Fibroblast of lung (primary cell): ENCODE measurements around the gene C15orf61. TPM values are rescaled to one million over a fixed set of nuclear protein-coding genes. Genes with fewer than 3 reads are reported as not detected.

Source experiments
- DNase-seq, 2 donors: peaks; one replicate each; pipeline versions ENCODE4 v3.0.0 to v3.0.0-alpha.2; 2010; ENCODE audit warnings: low read depth in 2 of 2
- H2AFZ ChIP-seq: 2 replicates; pipeline ENCODE4 v1.5.1; 2012; ENCODE audit warnings: low read length, control low read depth, inconsistent platforms
- H3K27ac ChIP-seq: 2 replicates; pipeline ENCODE4 v1.5.1; 2011; ENCODE audit warnings: low read length, control low read depth; ENCODE audit not compliant: insufficient read depth
- H3K27me3 ChIP-seq: 2 replicates; pipeline ENCODE4 v1.5.1; 2011; ENCODE audit warnings: mild to moderate bottlenecking, low read length; ENCODE audit not compliant: control insufficient read depth, insufficient read depth
- H3K36me3 ChIP-seq: 2 replicates; pipeline ENCODE4 v1.5.1; 2011; ENCODE audit warnings: low read length; ENCODE audit not compliant: control insufficient read depth, insufficient read depth
- H3K4me1 ChIP-seq: 2 replicates; pipeline ENCODE4 v1.5.1; 2011; ENCODE audit warnings: low read length; ENCODE audit not compliant: control insufficient read depth, insufficient read depth; ENCODE audit errors: extremely low read depth
- H3K4me2 ChIP-seq: 2 replicates; pipeline ENCODE4 v1.5.1; 2011; ENCODE audit warnings: low read length, control low read depth; ENCODE audit not compliant: insufficient read depth; ENCODE audit errors: extremely low read depth
- H3K4me3 ChIP-seq, 4 experiments: fragments of 200-600 bp in 1 of 4; sonication (generic) in 1 of 4; replicated peaks in 1 of 4; 2 replicates each; pipeline ENCODE4 v1.5.1; 2011 to 2016; ENCODE audit warnings: low read length in 4 of 4, low read depth in 3 of 4, mild to moderate bottlenecking in 3 of 4, control low read depth in 2 of 4, inconsistent platforms in 1 of 4, mixed read lengths in 1 of 4; ENCODE audit not compliant: insufficient read depth in 1 of 4; ENCODE audit errors: control extremely low read depth in 1 of 4
- H3K79me2 ChIP-seq: 2 replicates; pipeline ENCODE4 v1.5.1; 2012; ENCODE audit warnings: mild to moderate bottlenecking, low read length, inconsistent platforms; ENCODE audit not compliant: control insufficient read depth, insufficient read depth
- H3K9ac ChIP-seq: 2 replicates; pipeline ENCODE4 v1.5.1; 2011; ENCODE audit warnings: mild to moderate bottlenecking, low read length, control low read depth; ENCODE audit not compliant: insufficient read depth
- H3K9me3 ChIP-seq: 2 replicates; pipeline ENCODE4 v1.5.1; 2012; ENCODE audit warnings: low read depth, low read length; ENCODE audit not compliant: control insufficient read depth, insufficient read depth
- H4K20me1 ChIP-seq: 2 replicates; pipeline ENCODE4 v1.5.1; 2011; ENCODE audit warnings: low read length; ENCODE audit not compliant: control insufficient read depth, insufficient read depth; ENCODE audit errors: extremely low read depth
- CTCF ChIP-seq, 2 donors: IDR thresholded peaks in 1 of 2; conservative IDR thresholded peaks in 1 of 2; 1 replicate in 1 of 2; 2 replicates in 1 of 2; pipeline ENCODE4 v1.5.1; 2011 to 2012; ENCODE audit warnings: low read length in 2 of 2, control low read depth in 1 of 2, inconsistent platforms in 1 of 2, low read depth in 1 of 2, mild to moderate bottlenecking in 1 of 2
- EZH2 ChIP-seq: IDR thresholded peaks from 2 replicates; pipeline ENCODE4 v1.5.1; 2012; ENCODE audit warnings: low read length, control low read depth, mild to moderate bottlenecking; ENCODE audit errors: missing control alignments
- polyA plus RNA-seq, 2 donors: library from polyadenylated mRNA; depleted of rRNA in 1 of 2; stranded (reverse) in 1 of 2; unstranded in 1 of 2; fragments of >200 nt; gene quantifications; 2 replicates each; pipeline ENCODE4 v1.2.1, GENCODE V29; 2011 to 2012; ENCODE audit warnings: missing spikeins in 1 of 2
- total RNA-seq: library from RNA; depleted of rRNA; stranded (reverse); fragments of >200 nt; gene quantifications from 2 replicates; pipeline ENCODE4 v1.2.1, GENCODE V29; 2014

C15orf61 gene
- total and polyA plus RNA-seq, 2 donors (not counting 1 experiment from before 2014, with no cell fraction given), result 2.5 to 4.6 TPM

GRCh38 chr15:67554580-67554979 lies 33.6 kb downstream of the C15orf61 start:
- Histone ChIP-seq H3K27me3 (no peaks in the 10 kb centered on the region), H4K20me1 (no peaks in the 10 kb centered on the region), H3K4me2 (no peak overlapping the region), H3K4me1 (no peaks in the 10 kb centered on the region), H3K27ac (no peak overlapping the region), H2AFZ (no peak overlapping the region), H3K9me3 (no peaks in the 10 kb centered on the region), H3K4me3 (no peak overlapping the region), H3K36me3 (peaks cover 2% of the 10 kb centered on the region), H3K79me2 (no peaks in the 10 kb centered on the region), H3K9ac (no peak overlapping the region)
- TF ChIP-seq CTCF (conservative IDR thresholded peaks at IDR 0.05 in 1 of 2, IDR thresholded peaks at IDR 0.05 in 1 of 2; ENCODE audit: low read depth in 1 of 2, low read length in 2 of 2) (no peak), EZH2 (no peak)
- DNase-seq, result no peak

DNA sequence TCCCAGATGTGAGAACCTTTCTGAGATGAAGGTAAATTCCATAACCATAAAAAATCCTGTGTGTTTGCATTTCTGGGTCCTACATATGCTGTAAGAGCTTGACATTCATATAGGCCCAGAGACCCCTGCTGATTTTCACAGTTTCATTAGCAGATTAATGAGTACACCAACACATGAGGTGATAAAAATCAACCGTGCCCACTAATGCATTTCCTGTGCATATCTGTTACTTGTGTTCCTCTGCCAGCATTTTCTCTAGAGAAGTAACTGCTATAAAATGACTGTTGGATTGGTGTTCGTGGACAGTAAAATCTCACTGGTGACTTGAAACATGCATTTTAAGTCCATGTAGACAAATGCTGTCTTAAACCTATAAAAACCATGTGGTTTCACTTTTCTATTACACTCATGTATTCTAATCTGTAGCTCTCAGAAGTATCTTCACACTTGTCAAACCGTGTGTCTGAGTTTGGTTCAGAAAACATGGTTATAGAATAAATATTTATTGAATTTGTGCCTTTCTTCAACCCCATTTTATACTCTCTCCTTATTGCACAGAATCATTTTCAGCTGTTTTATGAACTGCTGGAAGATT lies 36.1 kb downstream of the C15orf61 start:
- no peak overlapping the region for H3K27ac ChIP-seq
- no peak for DNase-seq
- H3K79me2 ChIP-seq, result no peaks in the 10 kb centered on the region
- no peak overlapping the region for H3K9ac ChIP-seq
- H3K4me3 ChIP-seq, result no peak overlapping the region
- H3K4me1 ChIP-seq, result no peaks in the 10 kb centered on the region
- no peaks in the 10 kb centered on the region for H4K20me1 ChIP-seq
- no peak overlapping the region for H2AFZ ChIP-seq
- H3K9me3 ChIP-seq, result no peaks in the 10 kb centered on the region
- H3K36me3 ChIP-seq, result no peaks in the 10 kb centered on the region
- TF ChIP-seq CTCF (conservative IDR thresholded peaks at IDR 0.05 in 1 of 2, IDR thresholded peaks at IDR 0.05 in 1 of 2; ENCODE audit: low read depth in 1 of 2, low read length in 2 of 2) (no peak), EZH2 (no peak)
- H3K4me2 ChIP-seq, result no peak overlapping the region
- no peaks in the 10 kb centered on the region for H3K27me3 ChIP-seq

DNA sequence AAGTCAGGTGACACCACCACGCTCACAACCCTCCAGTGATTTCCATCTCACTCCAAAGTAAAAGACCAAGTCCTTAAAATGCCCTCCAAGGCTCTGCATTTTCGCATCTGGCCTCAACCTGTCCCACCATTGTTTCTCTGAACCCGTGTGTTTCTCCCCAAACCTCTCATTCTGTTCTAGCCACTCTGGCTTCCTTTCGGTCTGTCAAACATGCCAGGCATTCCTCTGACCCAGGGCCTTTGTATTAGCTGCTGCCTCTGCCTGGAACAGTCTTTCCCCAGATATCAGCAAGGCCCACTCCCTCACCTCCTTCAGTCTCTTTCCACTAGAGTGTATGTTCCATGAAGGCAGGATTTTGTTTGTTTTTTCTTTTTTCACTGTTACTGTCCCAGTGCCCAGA lies 37.6 kb downstream of the C15orf61 start:
- Histone ChIP-seq H3K4me1 (no peaks in the 10 kb centered on the region), H4K20me1 (no peaks in the 10 kb centered on the region), H2AFZ (no peak overlapping the region), H3K27ac (no peak overlapping the region), H3K27me3 (no peaks in the 10 kb centered on the region), H3K79me2 (no peaks in the 10 kb centered on the region), H3K36me3 (no peaks in the 10 kb centered on the region), H3K9ac (no peak overlapping the region), H3K4me3 (no peak overlapping the region), H3K4me2 (no peak overlapping the region), H3K9me3 (no peaks in the 10 kb centered on the region)
- no peak for TF ChIP-seq CTCF (conservative IDR thresholded peaks at IDR 0.05 in 1 of 2, IDR thresholded peaks at IDR 0.05 in 1 of 2; ENCODE audit: low read depth in 1 of 2, low read length in 2 of 2)
- TF ChIP-seq EZH2, result no peak
- no peak for DNase-seq
